VCaP (cell line): ENCODE measurements around the gene ZSWIM5.
"Not testable (repeated sequence)": the region's sequence is repeated elsewhere in the genome, so short reads cannot be mapped to it uniquely, and the experiment has no call there.

Source experiments
- H3K27ac ChIP-seq: fragments of 450-650 bp; 2 replicates; pipeline ENCODE4 v1.5.1; 2017
- TF ChIP-seq, protein P1 (sequence below): fragments of 450-650 bp; conservative IDR thresholded peaks from 2 replicates; pipeline ENCODE4 v1.5.1; 2017; ENCODE audit warnings: mild to moderate bottlenecking, moderate library complexity

The ZSWIM5 gene

GRCh38 chr1:45172005-45172404 lies 34.4 kb downstream of the ZSWIM5 start:
- TF ChIP-seq, protein P1, sequence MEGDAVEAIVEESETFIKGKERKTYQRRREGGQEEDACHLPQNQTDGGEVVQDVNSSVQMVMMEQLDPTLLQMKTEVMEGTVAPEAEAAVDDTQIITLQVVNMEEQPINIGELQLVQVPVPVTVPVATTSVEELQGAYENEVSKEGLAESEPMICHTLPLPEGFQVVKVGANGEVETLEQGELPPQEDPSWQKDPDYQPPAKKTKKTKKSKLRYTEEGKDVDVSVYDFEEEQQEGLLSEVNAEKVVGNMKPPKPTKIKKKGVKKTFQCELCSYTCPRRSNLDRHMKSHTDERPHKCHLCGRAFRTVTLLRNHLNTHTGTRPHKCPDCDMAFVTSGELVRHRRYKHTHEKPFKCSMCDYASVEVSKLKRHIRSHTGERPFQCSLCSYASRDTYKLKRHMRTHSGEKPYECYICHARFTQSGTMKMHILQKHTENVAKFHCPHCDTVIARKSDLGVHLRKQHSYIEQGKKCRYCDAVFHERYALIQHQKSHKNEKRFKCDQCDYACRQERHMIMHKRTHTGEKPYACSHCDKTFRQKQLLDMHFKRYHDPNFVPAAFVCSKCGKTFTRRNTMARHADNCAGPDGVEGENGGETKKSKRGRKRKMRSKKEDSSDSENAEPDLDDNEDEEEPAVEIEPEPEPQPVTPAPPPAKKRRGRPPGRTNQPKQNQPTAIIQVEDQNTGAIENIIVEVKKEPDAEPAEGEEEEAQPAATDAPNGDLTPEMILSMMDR = no peak
- no peak overlapping the region for H3K27ac ChIP-seq

DNA sequence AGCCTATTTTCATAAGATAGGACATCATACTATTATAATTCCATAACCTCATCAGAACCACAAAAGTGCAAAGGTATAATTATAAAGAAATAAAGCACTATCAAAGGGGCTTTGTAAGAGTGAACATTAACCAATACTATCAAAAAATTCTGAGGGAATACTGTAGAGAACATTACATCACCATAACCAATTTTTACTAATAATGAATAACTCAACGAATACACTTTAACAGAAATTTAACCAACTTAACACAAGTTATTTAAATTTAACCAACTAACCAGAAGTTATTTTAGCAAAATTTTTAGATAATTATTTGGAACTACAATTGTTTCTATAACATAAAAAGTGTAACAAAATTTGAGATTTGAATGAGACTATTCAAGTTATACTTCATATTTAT lies 34.8 kb downstream of the ZSWIM5 start:
- no peak overlapping the region for H3K27ac ChIP-seq
- TF ChIP-seq, protein P1 = no peak

- no peak overlapping the region for H3K27ac ChIP-seq
- TF ChIP-seq, protein P1 = no peak
Observed at GRCh38 chr1:45170151-45170742, 36.2 kb downstream of the ZSWIM5 start.

DNA sequence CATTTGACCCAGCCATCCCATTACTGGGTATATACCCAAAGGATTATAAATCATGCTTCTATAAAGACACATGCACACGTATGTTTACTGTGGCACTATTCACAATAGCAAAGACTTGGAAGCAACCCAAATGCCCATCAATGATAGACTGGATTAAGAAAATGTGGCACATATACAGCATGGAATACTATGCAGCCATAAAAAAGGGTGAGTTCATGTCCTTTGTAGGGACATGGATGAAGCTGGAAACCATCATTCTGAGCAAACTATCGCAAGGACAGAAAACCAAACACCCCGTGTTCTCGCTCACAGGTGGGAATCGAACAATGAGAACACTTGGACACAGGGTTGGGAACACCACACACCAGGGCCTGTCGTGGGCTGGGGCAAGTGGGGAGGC lies 38.5 kb downstream of the ZSWIM5 start:
- not testable (repeated sequence) for H3K27ac ChIP-seq

- not testable (repeated sequence) for H3K27ac ChIP-seq
Observed at GRCh38 chr1:45164307-45164706, 42.1 kb downstream of the ZSWIM5 start.

- not testable (repeated sequence) for H3K27ac ChIP-seq
Observed at GRCh38 chr1:45163111-45163510, 43.3 kb downstream of the ZSWIM5 start.

DNA sequence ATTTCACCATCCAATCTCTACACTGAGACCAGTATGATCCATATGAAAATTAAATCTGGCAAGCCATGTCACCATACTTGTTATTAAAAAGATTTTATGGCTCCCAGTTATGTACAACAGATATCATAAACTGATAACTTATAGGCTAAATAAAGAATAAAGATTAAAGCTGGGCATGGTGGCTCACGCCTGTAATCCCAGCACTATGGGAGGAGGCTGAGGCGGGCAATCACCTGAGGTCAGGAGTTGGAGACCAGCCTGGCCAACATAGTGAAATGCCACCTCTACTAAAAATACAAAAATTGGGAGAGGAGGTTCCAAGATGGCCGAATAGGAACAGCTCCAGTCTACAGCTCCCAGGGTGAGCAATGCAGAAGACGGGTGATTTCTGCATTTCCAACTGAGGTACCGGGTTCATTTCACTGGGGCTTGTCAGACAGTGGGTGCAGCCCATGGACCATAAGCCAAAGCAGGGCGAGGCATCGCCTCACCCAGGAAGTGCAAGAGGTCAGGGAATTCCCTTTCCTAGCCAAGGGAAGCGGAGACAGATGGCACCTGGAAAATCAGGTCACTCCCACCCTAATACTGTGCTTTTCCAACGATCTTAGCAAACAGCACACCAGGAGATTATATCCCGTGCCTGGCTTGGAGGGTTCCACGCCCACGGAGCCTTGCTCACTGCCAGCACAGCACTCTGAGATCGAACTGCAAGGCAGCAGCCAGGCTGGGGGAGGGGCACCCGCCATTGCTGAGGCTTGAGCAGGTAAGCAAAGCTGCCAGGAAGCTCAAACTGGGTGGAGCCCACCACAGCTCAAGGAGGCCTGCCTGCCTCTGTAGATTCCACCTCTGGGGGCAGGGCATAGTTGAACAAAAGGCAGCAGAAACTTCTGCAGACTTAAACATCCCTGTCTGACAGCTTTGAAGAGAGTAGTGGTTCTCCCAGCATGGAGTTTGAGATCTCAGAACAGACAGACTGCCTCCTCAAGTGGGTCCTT lies 44.1 kb downstream of the ZSWIM5 start:
- H3K27ac ChIP-seq = not testable (repeated sequence)

- no peak overlapping the region for H3K27ac ChIP-seq
- TF ChIP-seq, protein P1 = no peak
Observed at GRCh38 chr1:45155957-45156356, 50.4 kb downstream of the ZSWIM5 start.

- H3K27ac ChIP-seq = no peak overlapping the region
- TF ChIP-seq, protein P1 = no peak
Observed at GRCh38 chr1:45155423-45155822, 51.0 kb downstream of the ZSWIM5 start.
